A673 (cell line): ENCODE measurements around the gene S100A4. TPM values are rescaled to one million over a fixed set of nuclear protein-coding genes. Genes with fewer than 3 reads are reported as not detected.

Experiments used
- BruUV-seq: library from RNA; stranded (reverse); fragments of 400-500 nt; replicated peaks from 2 replicates; lab custom pipeline; 2021; lab: Mats Ljungman, UMichigan
- CTCF ChIA-PET: fragments of 300-600 bp; sonication (Branson Sonifier 250); formaldehyde crosslinking; loops from one replicate; lab custom pipeline; 2022; ENCODE audit warnings: antibody characterized with exemption; lab: Charles Lee
- POLR2A ChIA-PET: fragments of 300-600 bp; sonication (Branson Sonifier 250); formaldehyde crosslinking; loops from one replicate; lab custom pipeline; 2022; ENCODE audit warnings: antibody characterized with exemption; ENCODE audit not compliant: low non-redundant PET; lab: Charles Lee
- DNase-seq: peaks from one replicate; pipeline ENCODE4 v3.0.0-alpha.2; 2015; ENCODE audit warnings: low spot score
- H3K27ac ChIP-seq: fragments of 200-600 bp; sonication (generic); 2 replicates; pipeline ENCODE4 v1.5.1; 2016; ENCODE audit warnings: mixed run types, low read depth, mild to moderate bottlenecking, mixed read lengths, antibody characterized with exemption, low read length; ENCODE audit not compliant: poor library complexity, severe bottlenecking
- H3K27me3 ChIP-seq: fragments of 200-600 bp; sonication (generic); replicated peaks from 2 replicates; pipeline ENCODE4 v1.6.1; 2017; ENCODE audit warnings: mixed run types, low read depth, mild to moderate bottlenecking, mixed read lengths, antibody characterized with exemption, low read length; ENCODE audit not compliant: insufficient read depth, poor library complexity
- H3K36me3 ChIP-seq: fragments of 200-600 bp; sonication (generic); 2 replicates; pipeline ENCODE4 v1.6.1; 2016; ENCODE audit warnings: mixed run types, mild to moderate bottlenecking, mixed read lengths, antibody characterized with exemption, low read length; ENCODE audit not compliant: insufficient read depth, poor library complexity, severe bottlenecking
- H3K4me1 ChIP-seq: fragments of 200-600 bp; sonication (generic); 2 replicates; pipeline ENCODE4 v1.6.1; 2017; ENCODE audit warnings: mixed run types, mild to moderate bottlenecking, mixed read lengths, antibody characterized with exemption, low read length; ENCODE audit not compliant: insufficient read depth, poor library complexity, severe bottlenecking
- H3K4me3 ChIP-seq: fragments of 200-600 bp; sonication (generic); 2 replicates; pipeline ENCODE4 v1.5.1; 2016; ENCODE audit warnings: low read depth, mixed run types, mild to moderate bottlenecking, mixed read lengths, low read length; ENCODE audit not compliant: poor library complexity, severe bottlenecking
- H3K9me3 ChIP-seq: fragments of 200-600 bp; sonication (generic); 2 replicates; pipeline ENCODE4 v1.6.1; 2016; ENCODE audit warnings: mixed run types, low read depth, mild to moderate bottlenecking, mixed read lengths, antibody characterized with exemption, low read length; ENCODE audit not compliant: poor library complexity, severe bottlenecking
- CTCF ChIP-seq: fragments of 300-800, 200-600 bp; sonication (generic); conservative IDR thresholded peaks from 2 replicates; pipeline ENCODE4 v1.5.1; 2017; ENCODE audit warnings: low read depth, mild to moderate bottlenecking, antibody characterized with exemption, low read length, moderate library complexity, mixed read lengths
- EZH2 ChIP-seq: fragments of 200-600 bp; sonication (generic); IDR thresholded peaks from 2 replicates; pipeline ENCODE4 v1.6.1; 2017; ENCODE audit warnings: borderline replicate concordance, low read depth, mild to moderate bottlenecking, mixed read lengths, antibody characterized with exemption, low read length; ENCODE audit not compliant: poor library complexity, severe bottlenecking
- intact Hi-C: fragments of 100-400 bp; cut with micrococcal nuclease; formaldehyde crosslinking; loops from one replicate; pipeline ENCODE4 v1.10.0; 2022; ENCODE audit not compliant: unreplicated experiment
- total RNA-seq: library from RNA; stranded (reverse); gene quantifications from 2 replicates; pipeline ENCODE4 v1.2.3, GENCODE V29; 2021

The S100A4 gene
- total RNA-seq, 1 experiment from 2014 or later: 20.0 TPM

DNA sequence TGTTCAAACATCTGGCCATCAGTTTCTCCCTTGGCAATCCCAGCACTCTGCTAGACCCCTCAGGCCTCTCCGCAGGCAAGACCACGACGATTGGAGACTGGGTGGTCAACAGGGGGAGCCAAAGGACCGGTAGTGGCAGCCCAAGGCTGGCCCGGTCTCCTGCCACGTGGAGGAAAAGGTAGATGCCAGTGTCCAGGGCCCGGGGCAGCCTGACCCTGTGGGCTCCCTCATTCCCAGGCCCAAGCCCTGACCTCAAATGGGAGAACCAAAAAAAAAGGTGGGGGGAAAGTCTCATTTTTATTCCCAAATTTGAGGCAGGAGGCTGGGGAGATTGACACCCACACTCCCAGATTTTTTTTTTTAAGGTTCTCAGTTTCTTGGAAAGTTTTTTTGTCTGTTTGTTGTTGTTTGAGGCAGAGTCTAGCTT lies 34.6 kb downstream of the S100A4 start:
- Histone ChIP-seq H3K4me1 (no peaks in the 10 kb centered on the region), H3K4me3 (no peak overlapping the region), H3K36me3 (no peaks in the 10 kb centered on the region), H3K9me3 (no peaks in the 10 kb centered on the region), H3K27ac (no peak overlapping the region), H3K27me3 (no peaks in the 10 kb centered on the region)
- BruUV-seq: no TSS peak
- CTCF ChIA-PET: interaction anchor here (0.7 to 1.9 kb wide), 6 partner anchors 10 to 107 kb away, joined by 3 to 7 read pairs (median 4); no protein-coding TSS in a partner anchor
- intact Hi-C loops: loop anchor here (1.0 to 10.0 kb wide), 6 partner anchors 58 to 474 kb away; partner anchors contain the start of genes ILF2, RAB13, S100A14 and SLC27A3
- no peak for TF ChIP-seq EZH2
- TF ChIP-seq CTCF: peak; percentile 95
- peak; percentile 81 for DNase-seq
- POLR2A ChIA-PET: no interaction called here

DNA sequence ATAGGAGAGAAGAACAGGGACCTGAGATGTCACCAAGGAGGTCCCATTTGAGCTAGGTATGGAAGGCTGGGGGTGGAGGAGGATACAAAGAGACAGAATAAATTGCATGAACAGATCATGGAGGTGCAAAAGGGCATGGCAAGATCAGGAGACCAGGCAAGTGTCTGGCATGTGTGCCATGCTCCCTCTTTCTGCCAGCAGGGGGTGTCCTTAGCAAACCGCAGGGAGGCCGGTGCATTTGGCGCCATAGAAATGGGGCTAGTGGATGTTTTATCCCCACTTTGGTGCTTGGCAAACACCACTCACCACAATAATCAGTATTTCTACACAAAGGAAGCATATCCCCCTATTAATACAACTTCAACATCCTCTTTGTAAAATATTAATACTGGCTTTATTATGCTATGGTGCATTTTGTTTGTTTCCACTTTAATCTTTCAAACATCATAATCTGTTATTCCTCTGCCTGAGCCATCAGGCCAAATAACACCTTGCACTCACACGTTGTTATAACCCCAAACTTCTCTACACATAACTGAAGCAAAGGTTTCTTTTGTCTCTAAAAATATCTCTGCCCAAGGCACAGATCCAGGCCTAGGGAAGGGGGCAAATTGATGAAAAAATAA lies 35.8 kb downstream of the S100A4 start:
- ChIA-PET POLR2A (no interaction called here), CTCF (interaction anchor here (1.4 kb wide), 1 partner anchor 108 kb away, joined by 7 read pairs; no protein-coding TSS in a partner anchor)
- Histone ChIP-seq H3K27ac (no peak overlapping the region), H3K36me3 (no peaks in the 10 kb centered on the region), H3K27me3 (no peaks in the 10 kb centered on the region), H3K4me3 (no peak overlapping the region), H3K9me3 (no peaks in the 10 kb centered on the region), H3K4me1 (no peaks in the 10 kb centered on the region)
- DNase-seq: peak; percentile 76
- no TSS peak for BruUV-seq
- TF ChIP-seq EZH2 (no peak), CTCF (peak; percentile 80)
- intact Hi-C loops: loop anchor here (2.0 to 10.0 kb wide), 5 partner anchors 59 to 475 kb away; partner anchors contain the start of genes ILF2, RAB13, S100A14 and SLC27A3

GRCh38 chr1:153509036-153509435 lies 36.6 kb downstream of the S100A4 start:
- no peak for DNase-seq
- no peaks in the 10 kb centered on the region for H3K36me3 ChIP-seq
- intact Hi-C loops: no loop called here
- no TSS peak for BruUV-seq
- H3K4me3 ChIP-seq: no peak overlapping the region
- H3K9me3 ChIP-seq: no peaks in the 10 kb centered on the region
- H3K4me1 ChIP-seq: no peaks in the 10 kb centered on the region
- H3K27ac ChIP-seq: no peak overlapping the region
- TF ChIP-seq EZH2 (no peak), CTCF (no peak)
- ChIA-PET CTCF (no interaction called here), POLR2A (no interaction called here)
- no peaks in the 10 kb centered on the region for H3K27me3 ChIP-seq
